ENCODE measurements around the gene ATP6V0A4.

GRCh38 chr7:138668229-138668596, 129.8 kb downstream of the ATP6V0A4 start:
- TF ChIP-seq CTCF (IDR thresholded peaks at IDR 0.05 in 2 of 3, conservative IDR thresholded peaks at IDR 0.05 in 1 of 3; ENCODE audit: borderline replicate concordance in 1 of 3, insufficient read depth in 1 of 3, low read depth in 2 of 3, low read length in 2 of 3) (no peak), SP1 (IDR thresholded peaks at IDR 0.05; ENCODE audit: low read depth) (no peak), POLR2AphosphoS5 (IDR thresholded peaks at IDR 0.05; ENCODE audit: low read depth, low read length) (no peak), POLR2A (IDR thresholded peaks at IDR 0.05; ENCODE audit: borderline replicate concordance, extremely low read depth, insufficient read depth, insufficient read length) (no peak), SIN3A (IDR thresholded peaks at IDR 0.05; ENCODE audit: low read depth) (no peak), MAX (IDR thresholded peaks at IDR 0.05) (no peak), REST (IDR thresholded peaks at IDR 0.05; ENCODE audit: low read depth) (no peak), ATF3 (IDR thresholded peaks at IDR 0.05) (no peak), ELF1 (IDR thresholded peaks at IDR 0.05; ENCODE audit: borderline replicate concordance, low read depth) (no peak), CEBPB (IDR thresholded peaks at IDR 0.05; ENCODE audit: low read depth) (no peak), TCF7L2 (IDR thresholded peaks at IDR 0.05; ENCODE audit: borderline replicate concordance, extremely low read depth, insufficient read depth, insufficient read length) (no peak)
- TF ChIP-seq, protein P1, sequence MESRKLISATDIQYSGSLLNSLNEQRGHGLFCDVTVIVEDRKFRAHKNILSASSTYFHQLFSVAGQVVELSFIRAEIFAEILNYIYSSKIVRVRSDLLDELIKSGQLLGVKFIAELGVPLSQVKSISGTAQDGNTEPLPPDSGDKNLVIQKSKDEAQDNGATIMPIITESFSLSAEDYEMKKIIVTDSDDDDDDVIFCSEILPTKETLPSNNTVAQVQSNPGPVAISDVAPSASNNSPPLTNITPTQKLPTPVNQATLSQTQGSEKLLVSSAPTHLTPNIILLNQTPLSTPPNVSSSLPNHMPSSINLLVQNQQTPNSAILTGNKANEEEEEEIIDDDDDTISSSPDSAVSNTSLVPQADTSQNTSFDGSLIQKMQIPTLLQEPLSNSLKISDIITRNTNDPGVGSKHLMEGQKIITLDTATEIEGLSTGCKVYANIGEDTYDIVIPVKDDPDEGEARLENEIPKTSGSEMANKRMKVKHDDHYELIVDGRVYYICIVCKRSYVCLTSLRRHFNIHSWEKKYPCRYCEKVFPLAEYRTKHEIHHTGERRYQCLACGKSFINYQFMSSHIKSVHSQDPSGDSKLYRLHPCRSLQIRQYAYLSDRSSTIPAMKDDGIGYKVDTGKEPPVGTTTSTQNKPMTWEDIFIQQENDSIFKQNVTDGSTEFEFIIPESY (IDR thresholded peaks at IDR 0.05; ENCODE audit: extremely low read depth, insufficient replicate concordance, low read length), result no peak
